Ishikawa (cell line): ENCODE measurements around the gene TBCEL.

ENCODE experiments used
- CEBPB ChIP-seq: IDR thresholded peaks from 2 replicates; pipeline ENCODE4 v1.6.1; 2012
- CREB1 ChIP-seq: IDR thresholded peaks from 2 replicates; pipeline ENCODE4 v1.6.1; 2012; ENCODE audit warnings: low read depth
- EGR1 ChIP-seq: IDR thresholded peaks from 2 replicates; pipeline ENCODE4 v1.6.1; 2012
- EP300 ChIP-seq: IDR thresholded peaks from 2 replicates; pipeline ENCODE4 v1.6.1; 2012; ENCODE audit warnings: borderline replicate concordance
- FOXM1 ChIP-seq: IDR thresholded peaks from 2 replicates; pipeline ENCODE4 v1.6.1; 2012; ENCODE audit warnings: low read depth, borderline replicate concordance
- NFIC ChIP-seq: IDR thresholded peaks from 2 replicates; pipeline ENCODE4 v1.6.1; 2012
- RAD21 ChIP-seq: IDR thresholded peaks from 2 replicates; pipeline ENCODE4 v1.6.1; 2012; ENCODE audit warnings: low read depth
- TAF1 ChIP-seq: IDR thresholded peaks from 2 replicates; pipeline ENCODE4 v1.6.1; 2012; ENCODE audit warnings: low read depth, mild to moderate bottlenecking
- TCF12 ChIP-seq: IDR thresholded peaks from 2 replicates; pipeline ENCODE4 v1.6.1; 2012; ENCODE audit warnings: low read depth
- TEAD4 ChIP-seq: IDR thresholded peaks from 2 replicates; pipeline ENCODE4 v1.6.1; 2012
- YY1 ChIP-seq: IDR thresholded peaks from 2 replicates; pipeline ENCODE4 v1.6.1; 2012; ENCODE audit warnings: low read depth
- ZBTB7A ChIP-seq: IDR thresholded peaks from 2 replicates; pipeline ENCODE4 v1.6.1; 2012; ENCODE audit warnings: low read depth
- TF ChIP-seq, protein P1 (sequence below): IDR thresholded peaks from 2 replicates; pipeline ENCODE4 v1.6.1; 2012
- TF ChIP-seq, protein P2 (sequence below): IDR thresholded peaks from 2 replicates; pipeline ENCODE4 v1.6.1; 2012; ENCODE audit warnings: low read depth, mild to moderate bottlenecking
- TF ChIP-seq, protein P3 (sequence below): IDR thresholded peaks from 2 replicates; pipeline ENCODE4 v1.6.1; 2012

Gene TBCEL

DNA sequence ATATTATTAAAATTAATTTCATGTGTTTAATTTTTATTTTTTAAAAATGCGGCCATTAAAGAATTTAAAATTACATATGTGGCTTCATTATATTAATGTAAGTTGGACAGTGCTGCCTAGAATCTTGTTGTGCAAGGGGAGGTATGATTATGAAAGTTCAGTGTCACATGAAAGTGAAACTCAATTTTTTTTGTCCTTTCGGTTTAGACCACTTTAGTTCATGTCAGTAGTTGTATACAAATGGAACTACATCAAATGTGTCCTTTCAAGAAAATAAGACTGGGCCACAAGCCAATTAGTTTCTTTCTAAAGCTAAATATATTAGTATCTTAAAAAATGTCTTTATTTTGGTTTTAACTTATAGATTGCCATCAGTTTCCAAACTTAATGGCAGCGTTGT lies 35.7 kb downstream of the TBCEL start:
- no peak for TF ChIP-seq ZBTB7A
- no peak for TF ChIP-seq RAD21
- no peak for TF ChIP-seq NFIC
- no peak for TF ChIP-seq EGR1
- no peak for TF ChIP-seq CEBPB
- TF ChIP-seq TCF12, result no peak
- TF ChIP-seq, protein P1, sequence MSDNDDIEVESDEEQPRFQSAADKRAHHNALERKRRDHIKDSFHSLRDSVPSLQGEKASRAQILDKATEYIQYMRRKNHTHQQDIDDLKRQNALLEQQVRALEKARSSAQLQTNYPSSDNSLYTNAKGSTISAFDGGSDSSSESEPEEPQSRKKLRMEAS, result no peak
- TF ChIP-seq YY1, result no peak
- TF ChIP-seq CREB1, result no peak
- TF ChIP-seq, protein P2, sequence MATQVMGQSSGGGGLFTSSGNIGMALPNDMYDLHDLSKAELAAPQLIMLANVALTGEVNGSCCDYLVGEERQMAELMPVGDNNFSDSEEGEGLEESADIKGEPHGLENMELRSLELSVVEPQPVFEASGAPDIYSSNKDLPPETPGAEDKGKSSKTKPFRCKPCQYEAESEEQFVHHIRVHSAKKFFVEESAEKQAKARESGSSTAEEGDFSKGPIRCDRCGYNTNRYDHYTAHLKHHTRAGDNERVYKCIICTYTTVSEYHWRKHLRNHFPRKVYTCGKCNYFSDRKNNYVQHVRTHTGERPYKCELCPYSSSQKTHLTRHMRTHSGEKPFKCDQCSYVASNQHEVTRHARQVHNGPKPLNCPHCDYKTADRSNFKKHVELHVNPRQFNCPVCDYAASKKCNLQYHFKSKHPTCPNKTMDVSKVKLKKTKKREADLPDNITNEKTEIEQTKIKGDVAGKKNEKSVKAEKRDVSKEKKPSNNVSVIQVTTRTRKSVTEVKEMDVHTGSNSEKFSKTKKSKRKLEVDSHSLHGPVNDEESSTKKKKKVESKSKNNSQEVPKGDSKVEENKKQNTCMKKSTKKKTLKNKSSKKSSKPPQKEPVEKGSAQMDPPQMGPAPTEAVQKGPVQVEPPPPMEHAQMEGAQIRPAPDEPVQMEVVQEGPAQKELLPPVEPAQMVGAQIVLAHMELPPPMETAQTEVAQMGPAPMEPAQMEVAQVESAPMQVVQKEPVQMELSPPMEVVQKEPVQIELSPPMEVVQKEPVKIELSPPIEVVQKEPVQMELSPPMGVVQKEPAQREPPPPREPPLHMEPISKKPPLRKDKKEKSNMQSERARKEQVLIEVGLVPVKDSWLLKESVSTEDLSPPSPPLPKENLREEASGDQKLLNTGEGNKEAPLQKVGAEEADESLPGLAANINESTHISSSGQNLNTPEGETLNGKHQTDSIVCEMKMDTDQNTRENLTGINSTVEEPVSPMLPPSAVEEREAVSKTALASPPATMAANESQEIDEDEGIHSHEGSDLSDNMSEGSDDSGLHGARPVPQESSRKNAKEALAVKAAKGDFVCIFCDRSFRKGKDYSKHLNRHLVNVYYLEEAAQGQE, result no peak
- TF ChIP-seq, protein P3, sequence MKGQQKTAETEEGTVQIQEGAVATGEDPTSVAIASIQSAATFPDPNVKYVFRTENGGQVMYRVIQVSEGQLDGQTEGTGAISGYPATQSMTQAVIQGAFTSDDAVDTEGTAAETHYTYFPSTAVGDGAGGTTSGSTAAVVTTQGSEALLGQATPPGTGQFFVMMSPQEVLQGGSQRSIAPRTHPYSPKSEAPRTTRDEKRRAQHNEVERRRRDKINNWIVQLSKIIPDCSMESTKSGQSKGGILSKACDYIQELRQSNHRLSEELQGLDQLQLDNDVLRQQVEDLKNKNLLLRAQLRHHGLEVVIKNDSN, result no peak
- no peak for TF ChIP-seq FOXM1
- no peak for TF ChIP-seq TAF1
- no peak for TF ChIP-seq EP300
- no peak for TF ChIP-seq TEAD4

DNA sequence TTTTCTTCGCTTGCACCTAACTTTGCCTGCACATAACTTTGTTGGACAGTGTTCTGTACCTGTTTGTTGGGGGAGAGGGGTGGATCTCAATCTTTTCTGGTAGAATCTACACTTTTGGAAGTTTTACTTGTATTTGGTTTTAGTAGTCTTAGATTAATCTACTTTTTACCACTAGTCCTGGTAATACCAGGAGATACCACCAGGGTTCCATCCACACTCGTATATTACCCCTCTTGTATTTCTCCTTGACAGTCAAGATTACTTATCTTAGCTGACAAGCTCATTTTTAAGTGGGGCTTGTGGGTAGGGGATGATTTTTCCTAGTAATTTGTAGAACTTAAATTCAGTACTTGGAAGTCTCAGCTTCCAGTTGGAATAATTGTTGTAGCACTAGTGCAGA lies 39.8 kb downstream of the TBCEL start:
- TF ChIP-seq FOXM1 (no peak), NFIC (no peak), TAF1 (no peak), ZBTB7A (no peak), RAD21 (no peak), EP300 (no peak), EGR1 (no peak), CREB1 (no peak), YY1 (no peak)
- TF ChIP-seq, protein P3, result no peak
- TF ChIP-seq, protein P2, result no peak
- TF ChIP-seq, protein P1, result no peak

DNA sequence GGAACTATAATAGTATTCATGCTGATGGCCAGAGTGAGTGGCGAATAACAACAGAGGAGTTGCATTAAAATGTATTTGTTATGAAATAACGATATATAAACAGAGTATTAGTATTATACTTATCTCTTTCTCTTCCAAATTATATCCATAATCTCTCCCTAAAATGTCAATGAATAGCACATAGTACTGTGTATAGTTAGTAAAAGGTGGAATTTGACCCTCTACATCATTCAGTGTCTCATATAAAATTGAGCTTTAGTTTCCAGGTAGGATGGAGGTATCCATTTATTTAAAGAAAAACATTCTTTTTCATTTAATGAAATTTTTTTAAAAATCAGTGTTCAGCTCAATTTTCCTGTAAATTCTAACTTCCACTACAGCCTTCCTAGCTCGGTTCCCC lies 42.7 kb downstream of the TBCEL start:
- TF ChIP-seq CREB1 (no peak), YY1 (no peak), FOXM1 (no peak)

DNA sequence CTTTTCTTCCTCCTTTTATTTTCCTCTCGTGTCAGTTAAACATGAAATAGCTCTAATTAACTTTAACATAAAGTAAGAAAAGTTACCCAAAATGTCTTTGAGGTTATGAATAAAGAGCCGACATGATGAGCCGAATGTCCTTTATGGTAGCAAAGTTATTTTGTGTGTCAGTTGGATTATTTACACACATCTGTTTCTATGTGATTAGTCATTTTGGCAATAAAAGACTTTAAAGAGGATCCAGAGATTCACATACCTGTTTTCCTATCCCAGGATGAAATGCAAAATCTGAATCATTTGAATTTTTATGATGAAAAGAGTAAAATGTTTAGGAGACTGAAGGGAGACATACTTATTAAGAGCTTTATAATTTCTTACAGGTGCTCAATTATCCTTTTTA lies 43.1 kb downstream of the TBCEL start:
- no peak for TF ChIP-seq TAF1
- TF ChIP-seq EP300, result no peak
- TF ChIP-seq CREB1, result no peak
- TF ChIP-seq NFIC, result no peak
- TF ChIP-seq, protein P1, result no peak
- TF ChIP-seq, protein P3, result no peak
- TF ChIP-seq YY1, result no peak
- TF ChIP-seq RAD21, result no peak
- TF ChIP-seq, protein P2, result no peak
- TF ChIP-seq TCF12, result no peak
- no peak for TF ChIP-seq FOXM1
- no peak for TF ChIP-seq CEBPB
- no peak for TF ChIP-seq TEAD4
